ENCODE results near the gene C6orf136.

Gene C6orf136

DNA sequence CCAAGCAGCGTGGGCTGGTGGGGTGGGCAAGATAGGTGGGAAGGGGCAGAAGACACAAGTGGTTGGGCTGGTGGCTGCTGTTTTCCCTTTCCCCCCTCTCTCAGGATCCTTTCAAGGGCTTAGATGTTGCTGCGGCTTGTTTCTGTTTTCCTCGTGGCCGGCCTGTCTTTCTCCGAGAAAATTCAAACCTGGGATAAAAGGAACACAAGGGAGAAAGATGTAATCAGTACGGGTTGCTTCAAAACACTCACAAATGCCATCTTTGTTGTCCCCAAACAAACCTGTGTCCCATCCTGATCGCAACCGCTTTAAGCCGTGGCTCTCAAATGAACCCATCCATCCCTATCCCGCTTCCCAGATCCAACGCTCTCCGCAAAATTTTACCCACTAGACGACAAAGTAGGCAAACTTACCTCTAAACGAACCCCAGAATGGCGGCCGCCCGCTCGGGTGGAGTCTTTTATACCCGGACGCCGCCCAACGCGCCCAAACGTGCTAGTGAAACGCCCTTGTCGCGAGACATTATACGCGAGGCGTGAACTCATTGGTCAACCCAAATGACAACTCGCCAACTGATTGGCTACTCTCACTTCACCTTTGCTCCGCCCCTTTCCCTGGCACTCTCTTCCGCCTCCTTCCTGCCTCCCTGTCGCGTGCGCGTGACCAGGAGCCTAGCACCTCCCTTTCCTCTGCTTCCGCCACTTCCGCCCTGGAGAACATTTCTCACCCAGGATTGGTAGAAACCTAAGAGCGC lies 29.9 kb upstream of the C6orf136 start, which contains the start of gene PPP1R10:
TSS of gene PPP1R10 (minus strand) at position 433 of the 754 bp plus-strand sequence. CDS start 7,299 bp downstream, outside the sequence.
- Histone ChIP-seq H3K27me3 (ENCODE audit: low read length) (no peaks in the 10 kb centered on the region), H2AFZ (ENCODE audit: low read depth, low read length, severe bottlenecking) (peak within 1 kb of the TSS; percentile 5), H3K36me3 (ENCODE audit: low read length) (peaks cover 24% of the 10 kb centered on the region), H4K20me1 (ENCODE audit: low read depth, low read length) (no peaks in the 10 kb centered on the region), H3F3A (ENCODE audit: insufficient read depth) (peaks cover 48% of the 10 kb centered on the region), H3K9me3 (ENCODE audit: insufficient read depth, low read length) (no peaks in the 10 kb centered on the region), H3K9ac (ENCODE audit: low read length) (peak within 1 kb of the TSS; percentile 93), H3K4me3 (ENCODE audit: insufficient read depth, low read length, poor library complexity, severe bottlenecking) (peak within 1 kb of the TSS; percentile 91), H3K4me2 (ENCODE audit: low read depth, low read length, poor library complexity, severe bottlenecking) (peak within 1 kb of the TSS; percentile 88), H3K9me2 (replicated peaks; ENCODE audit: insufficient read depth, low read length) (no peaks in the 10 kb centered on the region), H3K27ac (ENCODE audit: low read depth, low read length) (peak within 1 kb of the TSS; percentile 91), H3K79me2 (ENCODE audit: insufficient read depth, low read length) (peaks cover 51% of the 10 kb centered on the region)
- TF ChIP-seq, protein P1, sequence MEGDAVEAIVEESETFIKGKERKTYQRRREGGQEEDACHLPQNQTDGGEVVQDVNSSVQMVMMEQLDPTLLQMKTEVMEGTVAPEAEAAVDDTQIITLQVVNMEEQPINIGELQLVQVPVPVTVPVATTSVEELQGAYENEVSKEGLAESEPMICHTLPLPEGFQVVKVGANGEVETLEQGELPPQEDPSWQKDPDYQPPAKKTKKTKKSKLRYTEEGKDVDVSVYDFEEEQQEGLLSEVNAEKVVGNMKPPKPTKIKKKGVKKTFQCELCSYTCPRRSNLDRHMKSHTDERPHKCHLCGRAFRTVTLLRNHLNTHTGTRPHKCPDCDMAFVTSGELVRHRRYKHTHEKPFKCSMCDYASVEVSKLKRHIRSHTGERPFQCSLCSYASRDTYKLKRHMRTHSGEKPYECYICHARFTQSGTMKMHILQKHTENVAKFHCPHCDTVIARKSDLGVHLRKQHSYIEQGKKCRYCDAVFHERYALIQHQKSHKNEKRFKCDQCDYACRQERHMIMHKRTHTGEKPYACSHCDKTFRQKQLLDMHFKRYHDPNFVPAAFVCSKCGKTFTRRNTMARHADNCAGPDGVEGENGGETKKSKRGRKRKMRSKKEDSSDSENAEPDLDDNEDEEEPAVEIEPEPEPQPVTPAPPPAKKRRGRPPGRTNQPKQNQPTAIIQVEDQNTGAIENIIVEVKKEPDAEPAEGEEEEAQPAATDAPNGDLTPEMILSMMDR (IDR thresholded peaks at IDR 0.05; ENCODE audit: insufficient read depth, low read length, poor library complexity, severe bottlenecking), result no peak
- no peak for TF ChIP-seq EZH2phosphoT487 (conservative IDR thresholded peaks at IDR 0.05; ENCODE audit: low read length)

- Histone ChIP-seq H3K36me3 (ENCODE audit: low read length) (peaks cover 27% of the 10 kb centered on the region), H3K9me2 (replicated peaks; ENCODE audit: insufficient read depth, low read length) (no peaks in the 10 kb centered on the region), H3F3A (ENCODE audit: insufficient read depth) (peaks cover 43% of the 10 kb centered on the region), H3K9ac (ENCODE audit: low read length) (peak within 1 kb of the TSS; percentile 93), H3K4me2 (ENCODE audit: low read depth, low read length, poor library complexity, severe bottlenecking) (peak within 1 kb of the TSS; percentile 88), H2AFZ (ENCODE audit: low read depth, low read length, severe bottlenecking) (peak within 1 kb of the TSS; percentile 5), H3K4me3 (ENCODE audit: insufficient read depth, low read length, poor library complexity, severe bottlenecking) (peak within 1 kb of the TSS; percentile 91), H4K20me1 (ENCODE audit: low read depth, low read length) (no peaks in the 10 kb centered on the region), H3K27me3 (ENCODE audit: low read length) (no peaks in the 10 kb centered on the region), H3K79me2 (ENCODE audit: insufficient read depth, low read length) (peaks cover 47% of the 10 kb centered on the region), H3K9me3 (ENCODE audit: insufficient read depth, low read length) (no peaks in the 10 kb centered on the region), H3K27ac (ENCODE audit: low read depth, low read length) (peak within 1 kb of the TSS; percentile 91)
- no peak for TF ChIP-seq EZH2phosphoT487 (conservative IDR thresholded peaks at IDR 0.05; ENCODE audit: low read length)
- TF ChIP-seq, protein P1 (IDR thresholded peaks at IDR 0.05; ENCODE audit: insufficient read depth, low read length, poor library complexity, severe bottlenecking), result no peak
Measured at GRCh38 chr6:30617565-30618269, 29.2 kb upstream of the C6orf136 start, which contains the start of gene MRPS18B. MRPS18B (plus strand) TSS chr6:30617840; CDS start chr6:30617866, 26 bp downstream.

DNA sequence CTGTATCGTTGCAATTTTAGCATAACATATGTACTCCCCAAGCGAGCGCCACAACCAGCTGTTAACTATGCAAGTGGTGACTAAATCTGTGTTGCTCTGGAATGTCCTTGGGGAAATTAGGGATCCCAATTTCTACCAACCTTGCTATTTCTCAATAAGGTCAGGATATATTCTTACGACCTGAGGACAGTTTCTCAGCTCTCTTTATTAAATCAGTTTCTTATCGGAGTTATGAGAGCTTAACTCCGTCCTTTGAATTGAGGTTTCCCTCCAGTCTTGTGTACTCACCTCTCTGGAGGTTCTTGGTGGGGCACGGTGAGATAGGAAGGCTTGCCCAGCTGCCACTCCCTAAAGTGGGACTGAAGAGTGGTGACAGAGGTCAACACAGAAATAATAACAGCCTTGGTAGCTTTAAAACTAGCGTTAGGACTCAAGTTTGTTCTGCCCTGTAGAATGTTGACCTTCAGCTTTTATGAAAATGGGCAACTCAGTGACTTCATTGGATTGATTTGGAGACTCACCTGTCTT lies 28.6 kb upstream of the C6orf136 start:
- H3K9ac ChIP-seq (ENCODE audit: low read length), result peak overlapping the region; percentile 93
- peaks cover 40% of the 10 kb centered on the region for H3F3A ChIP-seq (ENCODE audit: insufficient read depth)
- peak overlapping the region; percentile 85 for H3K27ac ChIP-seq (ENCODE audit: low read depth, low read length)
- no peaks in the 10 kb centered on the region for H3K27me3 ChIP-seq (ENCODE audit: low read length)
- H3K79me2 ChIP-seq (ENCODE audit: insufficient read depth, low read length), result peaks cover 47% of the 10 kb centered on the region
- H3K4me3 ChIP-seq (ENCODE audit: insufficient read depth, low read length, poor library complexity, severe bottlenecking), result peak overlapping the region; percentile 75
- H3K36me3 ChIP-seq (ENCODE audit: low read length), result peaks cover 31% of the 10 kb centered on the region
- no peaks in the 10 kb centered on the region for H3K9me3 ChIP-seq (ENCODE audit: insufficient read depth, low read length)
- no peaks in the 10 kb centered on the region for H4K20me1 ChIP-seq (ENCODE audit: low read depth, low read length)
- peak overlapping the region; percentile 86 for H3K4me2 ChIP-seq (ENCODE audit: low read depth, low read length, poor library complexity, severe bottlenecking)
- peak overlapping the region; percentile 5 for H2AFZ ChIP-seq (ENCODE audit: low read depth, low read length, severe bottlenecking)
- TF ChIP-seq, protein P1 (IDR thresholded peaks at IDR 0.05; ENCODE audit: insufficient read depth, low read length, poor library complexity, severe bottlenecking), result no peak
- no peak for TF ChIP-seq EZH2phosphoT487 (conservative IDR thresholded peaks at IDR 0.05; ENCODE audit: low read length)
- no peaks in the 10 kb centered on the region for H3K9me2 ChIP-seq (replicated peaks; ENCODE audit: insufficient read depth, low read length)
